Osteocyte (in vitro differentiated cells): ENCODE measurements around the gene NPHS1. TPM values are rescaled to one million over a fixed set of nuclear protein-coding genes. Genes with fewer than 3 reads are reported as not detected.

Source experiments
- DNase-seq: peaks from one replicate; pipeline ENCODE4 v3.0.0; 2021; ENCODE audit warnings: mixed read lengths; ENCODE audit not compliant: unreplicated experiment; ENCODE audit errors: extremely low spot score
- H3K27ac Mint-ChIP-seq: one replicate; pipeline ENCODE4 v1.8.0; 2021; ENCODE audit warnings: mild to moderate bottlenecking, mixed read lengths; ENCODE audit not compliant: unreplicated experiment
- H3K27me3 Mint-ChIP-seq: one replicate; pipeline ENCODE4 v1.8.0; 2021; ENCODE audit warnings: mixed read lengths; ENCODE audit not compliant: unreplicated experiment
- H3K36me3 Mint-ChIP-seq: one replicate; pipeline ENCODE4 v1.8.0; 2021; ENCODE audit warnings: mixed read lengths; ENCODE audit not compliant: unreplicated experiment
- H3K4me1 Mint-ChIP-seq: one replicate; pipeline ENCODE4 v1.8.0; 2021; ENCODE audit warnings: mixed read lengths; ENCODE audit not compliant: unreplicated experiment
- H3K4me3 Mint-ChIP-seq: one replicate; pipeline ENCODE4 v1.8.0; 2021; ENCODE audit warnings: mild to moderate bottlenecking, moderate library complexity, mixed read lengths; ENCODE audit not compliant: unreplicated experiment
- H3K9me3 Mint-ChIP-seq: one replicate; pipeline ENCODE4 v1.8.0; 2021; ENCODE audit warnings: mixed read lengths; ENCODE audit not compliant: unreplicated experiment
- total RNA-seq: library from RNA; stranded (reverse); gene quantifications from 2 replicates; pipeline ENCODE4 v1.2.1, GENCODE V29; 2021
- TF ChIP-seq, protein P1 (sequence below): fragments of 200-600 bp; sonication (generic); IDR thresholded peaks from 2 replicates; pipeline ENCODE4 v1.5.0; 2021; ENCODE audit warnings: antibody characterized with exemption, mild to moderate bottlenecking, moderate library complexity

NPHS1 gene
- total RNA-seq, 1 donor from 2014 or later = not detected

DNA sequence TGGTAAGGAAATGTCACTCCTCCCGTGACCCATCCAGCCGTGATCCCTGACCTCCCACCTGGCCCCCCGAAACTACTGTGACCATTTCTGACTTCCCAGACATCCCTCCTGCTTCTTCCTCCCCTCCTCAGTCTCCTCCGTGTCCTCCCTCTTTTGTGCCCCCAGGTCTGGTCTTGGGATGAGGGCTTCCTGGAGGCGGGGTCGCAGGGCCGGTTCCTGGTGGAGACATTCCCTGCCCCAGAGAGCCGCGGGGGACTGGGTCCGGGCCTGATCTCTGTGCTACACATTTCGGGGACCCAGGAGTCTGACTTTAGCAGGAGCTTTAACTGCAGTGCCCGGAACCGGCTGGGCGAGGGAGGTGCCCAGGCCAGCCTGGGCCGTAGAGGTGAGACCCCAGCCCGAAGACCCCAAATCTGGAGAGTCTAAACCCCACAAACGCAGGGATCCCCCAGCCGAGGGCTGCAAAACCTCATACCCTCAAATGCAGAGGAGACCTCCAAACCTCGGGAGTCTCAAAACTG lies 9.4 kb upstream of the NPHS1 start:
- no peak for DNase-seq
- no peak overlapping the region for H3K27ac Mint-ChIP-seq

DNA sequence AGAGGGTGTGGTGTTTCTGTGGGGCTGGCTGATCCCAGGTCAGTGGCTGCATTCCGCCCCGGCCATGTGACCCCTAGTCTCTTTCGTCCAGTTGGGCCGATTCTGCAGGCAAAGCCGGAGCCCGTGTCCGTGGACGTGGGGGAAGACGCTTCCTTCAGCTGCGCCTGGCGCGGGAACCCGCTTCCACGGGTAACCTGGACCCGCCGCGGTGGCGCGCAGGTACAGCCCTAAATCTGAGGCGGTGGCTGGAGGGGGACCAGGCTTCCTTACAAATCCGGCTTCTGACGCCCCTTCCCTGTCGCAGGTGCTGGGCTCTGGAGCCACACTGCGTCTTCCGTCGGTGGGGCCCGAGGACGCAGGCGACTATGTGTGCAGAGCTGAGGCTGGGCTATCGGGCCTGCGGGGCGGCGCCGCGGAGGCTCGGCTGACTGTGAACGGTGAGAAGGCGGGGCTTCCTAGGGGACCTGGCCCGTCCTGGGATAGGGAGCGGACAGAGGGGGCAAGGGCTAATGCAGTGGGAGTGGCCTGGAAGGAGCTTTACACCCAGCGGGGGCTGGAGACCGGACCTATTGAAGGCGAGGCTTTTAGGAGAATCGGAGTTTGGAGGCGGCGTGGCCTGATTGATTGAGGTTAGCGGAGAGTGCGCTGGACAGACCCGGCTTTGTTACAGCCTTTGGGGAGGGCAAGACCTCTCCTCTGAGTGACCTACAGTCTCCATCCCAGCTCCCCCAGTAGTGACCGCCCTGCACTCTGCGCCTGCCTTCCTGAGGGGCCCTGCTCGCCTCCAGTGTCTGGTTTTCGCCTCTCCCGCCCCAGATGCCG lies 8.7 kb upstream of the NPHS1 start:
- TF ChIP-seq, protein P1, sequence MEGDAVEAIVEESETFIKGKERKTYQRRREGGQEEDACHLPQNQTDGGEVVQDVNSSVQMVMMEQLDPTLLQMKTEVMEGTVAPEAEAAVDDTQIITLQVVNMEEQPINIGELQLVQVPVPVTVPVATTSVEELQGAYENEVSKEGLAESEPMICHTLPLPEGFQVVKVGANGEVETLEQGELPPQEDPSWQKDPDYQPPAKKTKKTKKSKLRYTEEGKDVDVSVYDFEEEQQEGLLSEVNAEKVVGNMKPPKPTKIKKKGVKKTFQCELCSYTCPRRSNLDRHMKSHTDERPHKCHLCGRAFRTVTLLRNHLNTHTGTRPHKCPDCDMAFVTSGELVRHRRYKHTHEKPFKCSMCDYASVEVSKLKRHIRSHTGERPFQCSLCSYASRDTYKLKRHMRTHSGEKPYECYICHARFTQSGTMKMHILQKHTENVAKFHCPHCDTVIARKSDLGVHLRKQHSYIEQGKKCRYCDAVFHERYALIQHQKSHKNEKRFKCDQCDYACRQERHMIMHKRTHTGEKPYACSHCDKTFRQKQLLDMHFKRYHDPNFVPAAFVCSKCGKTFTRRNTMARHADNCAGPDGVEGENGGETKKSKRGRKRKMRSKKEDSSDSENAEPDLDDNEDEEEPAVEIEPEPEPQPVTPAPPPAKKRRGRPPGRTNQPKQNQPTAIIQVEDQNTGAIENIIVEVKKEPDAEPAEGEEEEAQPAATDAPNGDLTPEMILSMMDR = no peak
- no peaks in the 10 kb centered on the region for H3K9me3 Mint-ChIP-seq
- H3K36me3 Mint-ChIP-seq = no peaks in the 10 kb centered on the region
- no peak for DNase-seq
- H3K4me3 Mint-ChIP-seq = no peak overlapping the region
- no peak overlapping the region for H3K27ac Mint-ChIP-seq
- peaks cover 10% of the 10 kb centered on the region for H3K4me1 Mint-ChIP-seq
- H3K27me3 Mint-ChIP-seq = peaks cover 74% of the 10 kb centered on the region

More for the DNA sequence above, 9.4 kb upstream of the NPHS1 start:
- no peak overlapping the region for H3K4me3 Mint-ChIP-seq
- peaks cover 10% of the 10 kb centered on the region for H3K4me1 Mint-ChIP-seq
- no peaks in the 10 kb centered on the region for H3K36me3 Mint-ChIP-seq
- TF ChIP-seq, protein P1 = no peak
- H3K9me3 Mint-ChIP-seq = no peaks in the 10 kb centered on the region
- peaks cover 79% of the 10 kb centered on the region for H3K27me3 Mint-ChIP-seq

DNA sequence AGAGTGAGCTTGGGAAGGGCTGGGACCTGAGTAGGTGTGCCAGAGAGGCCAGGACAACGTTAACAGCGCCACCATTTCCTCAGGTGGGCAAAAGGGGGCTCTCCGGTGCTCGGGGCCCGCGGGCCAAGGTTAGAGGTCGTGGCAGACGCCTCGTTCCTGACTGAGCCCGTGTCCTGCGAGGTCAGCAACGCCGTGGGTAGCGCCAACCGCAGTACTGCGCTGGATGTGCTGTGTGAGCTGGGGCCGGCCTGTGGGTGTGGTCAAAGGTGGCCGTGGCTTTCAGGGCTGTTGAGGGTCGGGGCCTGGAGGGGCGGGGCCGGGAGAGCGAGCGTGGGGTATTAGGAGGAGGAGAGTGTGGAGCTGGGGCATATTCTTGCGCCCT lies 8.1 kb upstream of the NPHS1 start:
- Mint-ChIP-seq H3K27me3 (peaks cover 72% of the 10 kb centered on the region), H3K9me3 (no peaks in the 10 kb centered on the region), H3K27ac (no peak overlapping the region), H3K4me1 (peaks cover 10% of the 10 kb centered on the region), H3K4me3 (no peak overlapping the region), H3K36me3 (no peaks in the 10 kb centered on the region)
- TF ChIP-seq, protein P1 = no peak
- no peak for DNase-seq

DNA sequence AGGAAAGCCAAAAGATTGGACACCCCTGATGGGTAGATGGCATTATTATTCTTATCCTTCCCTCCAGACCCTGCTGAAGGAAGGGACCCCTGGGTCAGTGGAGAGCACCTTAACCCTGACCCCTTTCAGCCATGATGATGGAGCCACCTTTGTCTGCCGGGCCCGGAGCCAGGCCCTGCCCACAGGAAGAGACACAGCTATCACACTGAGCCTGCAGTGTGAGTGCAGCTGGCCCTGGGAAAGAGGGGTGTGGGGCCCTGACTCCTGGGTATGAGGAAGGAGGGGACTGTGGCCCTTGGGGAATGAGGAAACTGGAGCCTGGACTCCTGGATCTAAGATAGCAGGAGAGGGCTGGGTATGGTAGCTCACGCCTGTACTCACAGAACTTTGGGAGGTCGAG lies 7.1 kb upstream of the NPHS1 start:
- H3K4me3 Mint-ChIP-seq = no peak overlapping the region

DNA sequence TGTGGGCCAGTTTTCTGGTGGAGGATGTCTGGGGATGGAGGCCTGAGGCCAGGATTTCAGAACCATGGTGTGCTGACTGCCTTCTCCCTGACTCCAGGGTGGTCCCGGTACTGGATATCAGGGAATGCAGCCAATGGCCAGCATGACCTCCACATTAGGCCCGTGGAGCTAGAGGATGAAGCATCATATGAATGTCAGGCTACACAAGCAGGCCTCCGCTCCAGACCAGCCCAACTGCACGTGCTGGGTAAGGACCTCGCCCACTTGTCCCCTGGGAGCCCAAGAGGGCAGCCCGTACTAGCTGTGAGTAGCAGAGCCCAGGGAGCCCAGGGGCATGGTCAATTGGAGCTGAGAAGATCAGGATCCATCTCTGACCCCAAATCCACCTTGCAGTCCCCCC lies 6.0 kb upstream of the NPHS1 start:
- no peak for DNase-seq
- Mint-ChIP-seq H3K9me3 (no peaks in the 10 kb centered on the region), H3K27me3 (peaks cover 79% of the 10 kb centered on the region), H3K27ac (no peak overlapping the region), H3K36me3 (no peaks in the 10 kb centered on the region), H3K4me3 (no peak overlapping the region), H3K4me1 (peaks cover 10% of the 10 kb centered on the region)
- TF ChIP-seq, protein P1 = no peak

More for the DNA sequence above, 7.1 kb upstream of the NPHS1 start:
- no peaks in the 10 kb centered on the region for H3K36me3 Mint-ChIP-seq
- H3K9me3 Mint-ChIP-seq = no peaks in the 10 kb centered on the region
- TF ChIP-seq, protein P1 = no peak
- no peak for DNase-seq
- H3K27ac Mint-ChIP-seq = no peak overlapping the region
- peaks cover 10% of the 10 kb centered on the region for H3K4me1 Mint-ChIP-seq
- H3K27me3 Mint-ChIP-seq = peaks cover 76% of the 10 kb centered on the region
